K562 (cell line): Measurements from ENCODE around the gene VEGFB. TPM values are rescaled to one million over a fixed set of nuclear protein-coding genes. Genes with fewer than 3 reads are reported as not detected.

Source experiments
- CEBPB ChIP-seq: fragments of 450-650 bp; IDR thresholded peaks from 2 replicates; pipeline ENCODE4 v1.6.1; 2016; ENCODE audit warnings: missing genetic modification characterization, missing compliant biosample characterization
- CREB1 ChIP-seq, 2 experiments: sonication (generic) in 1 of 2; formaldehyde crosslinking in 1 of 2; IDR thresholded peaks; 2 replicates each; pipeline versions ENCODE4 v1.6.1 to v1.8.0; 2012 to 2022; ENCODE audit warnings: inconsistent platforms in 1 of 2, mild to moderate bottlenecking in 1 of 2, missing genetic modification reagents in 1 of 2, moderate library complexity in 1 of 2
- ESRRA ChIP-seq: fragments of 450-650 bp; IDR thresholded peaks from 2 replicates; pipeline ENCODE4 v1.6.1; 2014; ENCODE audit warnings: low read depth, mild to moderate bottlenecking, moderate library complexity, borderline replicate concordance
- ETV1 ChIP-seq: fragments of 450-650 bp; conservative IDR thresholded peaks from 2 replicates; pipeline ENCODE4 v1.6.1; 2016; ENCODE audit warnings: missing genetic modification characterization, control low read depth, low read depth, missing compliant biosample characterization
- FOSL1 ChIP-seq: fragments of 200-800 bp; sonication (Bioruptor generic); conservative IDR thresholded peaks from 2 replicates; pipeline ENCODE4 v1.6.1; 2016; ENCODE audit warnings: missing genetic modification characterization, missing compliant biosample characterization
- GABPB1 ChIP-seq: sonication (generic); formaldehyde crosslinking; IDR thresholded peaks from 2 replicates; pipeline ENCODE4 v1.8.0; 2022; ENCODE audit warnings: mild to moderate bottlenecking, missing genetic modification reagents
- HEY1 ChIP-seq: fragments of 250-450 bp; sonication (Bioruptor Pico); IDR thresholded peaks from 2 replicates; pipeline ENCODE4 v1.5.0; 2020; ENCODE audit warnings: mild to moderate bottlenecking, moderate library complexity, borderline replicate concordance
- JUN ChIP-seq, 2 experiments: sonication (generic) in 1 of 2; formaldehyde crosslinking in 1 of 2; IDR thresholded peaks; 2 replicates each; pipeline versions ENCODE4 v1.6.1 to v1.8.0; 2012 to 2022; ENCODE audit warnings: borderline replicate concordance in 2 of 2, mild to moderate bottlenecking in 2 of 2, improper control_type of control experiment in 1 of 2, low read depth in 1 of 2, low read length in 1 of 2, missing genetic modification reagents in 1 of 2
- KDM1A ChIP-seq, 2 experiments: fragments of 450-650 bp; IDR thresholded peaks; 2 replicates each; pipeline ENCODE4 v1.6.1; 2016; ENCODE audit warnings: mild to moderate bottlenecking in 2 of 2
- MECOM ChIP-seq: fragments of 250-450 bp; sonication (Bioruptor Pico); IDR thresholded peaks from 2 replicates; pipeline ENCODE4 v1.8.0; 2022; ENCODE audit warnings: inconsistent platforms
- MEIS2 ChIP-seq: fragments of 450-650 bp; IDR thresholded peaks from 2 replicates; pipeline ENCODE4 v1.6.1; 2014; ENCODE audit warnings: mild to moderate bottlenecking; ENCODE audit not compliant: partially characterized antibody
- MYNN ChIP-seq, 2 experiments: sonication (generic); formaldehyde crosslinking in 1 of 2; IDR thresholded peaks; 2 replicates each; pipeline versions ENCODE4 v1.5.0 to v1.6.1; 2016 to 2020; ENCODE audit warnings: antibody characterized with exemption in 1 of 2, missing genetic modification reagents in 1 of 2
- NFXL1 ChIP-seq: fragments of 450-650 bp; formaldehyde crosslinking; IDR thresholded peaks from 2 replicates; pipeline ENCODE4 v1.4.0; 2021; ENCODE audit warnings: mild to moderate bottlenecking
- SIRT6 ChIP-seq: IDR thresholded peaks from one replicate; pipeline ENCODE4 v1.6.1; 2012; ENCODE audit warnings: low read depth, mild to moderate bottlenecking, control low read depth, inconsistent platforms, low read length, moderate library complexity
- SMAD4 ChIP-seq: fragments of 250-450 bp; sonication (Bioruptor Pico); conservative IDR thresholded peaks from 2 replicates; pipeline ENCODE4 v1.8.0; 2021; ENCODE audit warnings: inconsistent platforms, mild to moderate bottlenecking, moderate library complexity
- SNRNP70 ChIP-seq: fragments of 200-400 bp; formaldehyde crosslinking; optimal IDR thresholded peaks from 2 replicates; pipeline ENCODE3; 2017; ENCODE audit warnings: low read depth, low read length
- TEAD1 ChIP-seq, 2 experiments: fragments of 450-650 bp in 1 of 2; sonication (generic) in 1 of 2; formaldehyde crosslinking; IDR thresholded peaks; 2 replicates each; pipeline versions ENCODE4 v1.4.0 to v1.8.0; 2020 to 2022; ENCODE audit warnings: mild to moderate bottlenecking in 2 of 2, missing genetic modification reagents in 1 of 2
- ZEB2 ChIP-seq: fragments of 450-650 bp; IDR thresholded peaks from 2 replicates; pipeline ENCODE4 v1.6.1; 2016
- ZFP1 ChIP-seq: fragments of 450-650 bp; formaldehyde crosslinking; IDR thresholded peaks from 2 replicates; pipeline ENCODE4 v1.4.0; 2020; ENCODE audit warnings: mild to moderate bottlenecking, mixed read lengths
- ZNF140 ChIP-seq: fragments of 250-450 bp; sonication (Bioruptor Pico); IDR thresholded peaks from 2 replicates; pipeline ENCODE4 v1.8.0; 2021; ENCODE audit warnings: moderate library complexity, mild to moderate bottlenecking, inconsistent platforms
- ZNF561 ChIP-seq: fragments of 450-650 bp; formaldehyde crosslinking; conservative IDR thresholded peaks from 2 replicates; pipeline ENCODE4 v1.4.0; 2020; ENCODE audit warnings: mild to moderate bottlenecking, moderate library complexity
- ZSCAN32 ChIP-seq: fragments of 450-650 bp; formaldehyde crosslinking; IDR thresholded peaks from 2 replicates; pipeline ENCODE4 v1.4.0; 2020; ENCODE audit warnings: mild to moderate bottlenecking, moderate library complexity
- polyA plus RNA-seq, 8 experiments: library from polyadenylated mRNA; depleted of rRNA in 4 of 8; stranded (reverse) in 5 of 8; unstranded in 3 of 8; fragments of >200 nt; fragmentation: Nextera tagmentation in 2 of 8; fragmentation: Illumina TruSeq in 1 of 8; extraction: Ambion mirVana in 2 of 8; extraction: Trizol in 1 of 8; gene quantifications; 2 replicates each; pipeline versions ENCODE4 v1.2.1 to v1.2.3, GENCODE V29; 2011 to 2014; ENCODE audit warnings: inconsistent platforms in 1 of 8, missing spikeins in 1 of 8
- total RNA-seq, 7 experiments: library from RNA; depleted of rRNA in 6 of 7; stranded (reverse); fragments of >200 nt in 6 of 7; fragmentation: Illumina TruSeq in 2 of 7; extraction: Trizol in 2 of 7; gene quantifications; 2 replicates each; pipeline versions ENCODE4 v1.2.1 to v1.2.3, GENCODE V29; 2011 to 2021; ENCODE audit warnings: low replicate concordance in 1 of 7
- TF ChIP-seq, protein P1 (sequence below): IDR thresholded peaks from 3 replicates; pipeline ENCODE4 v1.6.1; 2011; ENCODE audit warnings: borderline replicate concordance, mild to moderate bottlenecking; ENCODE audit not compliant: insufficient read length, insufficient read depth
- TF ChIP-seq, protein P2 (sequence below): sonication (generic); formaldehyde crosslinking; IDR thresholded peaks from 2 replicates; pipeline ENCODE4 v1.8.1; 2023; ENCODE audit warnings: mild to moderate bottlenecking, missing genetic modification reagents
- TF ChIP-seq, protein P3 (sequence below): fragments of 450-650 bp; IDR thresholded peaks from 2 replicates; pipeline ENCODE4 v1.6.1; 2016; ENCODE audit warnings: borderline replicate concordance

Gene VEGFB
- total and polyA plus RNA-seq, 9 of the 15 experiments (the other 6 are each of a cell fraction or from before 2014, with no cell fraction given), result 11.0 to 83.4 (median 25.7) TPM

DNA sequence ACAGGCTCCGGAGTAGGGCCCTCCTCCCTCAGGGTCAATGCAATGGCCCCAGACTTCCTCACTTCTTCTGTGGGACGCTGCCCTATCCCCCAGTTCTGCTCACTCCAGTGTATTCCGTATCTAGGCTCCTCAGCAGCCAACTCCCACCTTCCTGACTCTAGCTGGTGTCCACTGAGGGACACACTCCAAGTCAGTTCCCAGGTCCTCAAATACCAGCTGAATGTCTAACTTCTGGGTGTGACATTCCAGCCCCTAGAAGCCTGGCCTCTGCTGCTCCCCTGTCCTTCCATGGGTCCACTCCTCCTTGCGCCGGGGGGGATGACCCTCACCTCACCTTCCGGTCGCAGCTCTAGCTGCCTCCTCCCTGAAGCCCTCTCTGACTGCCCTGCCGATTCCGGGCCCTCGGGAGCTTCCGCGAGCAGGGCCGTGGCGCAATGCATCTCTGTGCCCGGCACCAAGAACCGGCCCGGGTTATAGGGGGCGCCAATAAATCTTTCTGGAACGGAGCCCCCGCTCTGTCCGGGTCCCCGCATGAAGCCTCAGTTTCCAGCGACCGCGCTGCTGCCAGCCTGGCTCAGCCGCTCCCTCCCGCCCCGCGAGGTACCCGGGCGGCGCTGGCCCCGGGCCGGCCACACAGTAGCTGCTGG, 34.6 kb downstream of the VEGFB start (continued):
- no peak for TF ChIP-seq CREB1 (IDR thresholded peaks at IDR 0.05)
- TF ChIP-seq CREB1 (CRISPR knock-in tag; IDR thresholded peaks at IDR 0.05), result peak; percentile 71; the same call in 1 of the 2 replicates
- TF ChIP-seq, protein P1, sequence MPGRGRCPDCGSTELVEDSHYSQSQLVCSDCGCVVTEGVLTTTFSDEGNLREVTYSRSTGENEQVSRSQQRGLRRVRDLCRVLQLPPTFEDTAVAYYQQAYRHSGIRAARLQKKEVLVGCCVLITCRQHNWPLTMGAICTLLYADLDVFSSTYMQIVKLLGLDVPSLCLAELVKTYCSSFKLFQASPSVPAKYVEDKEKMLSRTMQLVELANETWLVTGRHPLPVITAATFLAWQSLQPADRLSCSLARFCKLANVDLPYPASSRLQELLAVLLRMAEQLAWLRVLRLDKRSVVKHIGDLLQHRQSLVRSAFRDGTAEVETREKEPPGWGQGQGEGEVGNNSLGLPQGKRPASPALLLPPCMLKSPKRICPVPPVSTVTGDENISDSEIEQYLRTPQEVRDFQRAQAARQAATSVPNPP, result no peak
- peak; percentile 97 for TF ChIP-seq ETV1 (tag)
- TF ChIP-seq ZNF140 (CRISPR knock-in tag), result no peak
- peak; percentile 51; the same call in 1 of the 2 replicates for TF ChIP-seq GABPB1 (CRISPR knock-in tag)
- peak; percentile 17; the same call in 1 of the 2 replicates for TF ChIP-seq JUN (IDR thresholded peaks at IDR 0.05; ENCODE audit: borderline replicate concordance, low read depth, low read length)
- no peak for TF ChIP-seq JUN (CRISPR knock-in tag; IDR thresholded peaks at IDR 0.05; ENCODE audit: borderline replicate concordance)
- TF ChIP-seq HEY1 (CRISPR knock-in tag), result peak; percentile 75; the same call in 1 of the 2 replicates
- peak; percentile 29 to 57; a peak in 1 of 4 replicates for TF ChIP-seq KDM1A (IDR thresholded peaks at IDR 0.05)
- TF ChIP-seq MYNN (IDR thresholded peaks at IDR 0.05), result peak; percentile 78
- no peak for TF ChIP-seq MYNN (CRISPR knock-in tag; IDR thresholded peaks at IDR 0.05)
- peak; percentile 2 for TF ChIP-seq MEIS2
- TF ChIP-seq CEBPB, result no peak
- TF ChIP-seq ZEB2, result no peak
- TF ChIP-seq MECOM (CRISPR knock-in tag), result no peak
- TF ChIP-seq ZNF561 (CRISPR knock-in tag), result no peak
- no peak for TF ChIP-seq ZFP1 (CRISPR knock-in tag)
- no peak for TF ChIP-seq ZSCAN32 (CRISPR knock-in tag)
- TF ChIP-seq NFXL1 (CRISPR knock-in tag), result no peak
- TF ChIP-seq, protein P2, sequence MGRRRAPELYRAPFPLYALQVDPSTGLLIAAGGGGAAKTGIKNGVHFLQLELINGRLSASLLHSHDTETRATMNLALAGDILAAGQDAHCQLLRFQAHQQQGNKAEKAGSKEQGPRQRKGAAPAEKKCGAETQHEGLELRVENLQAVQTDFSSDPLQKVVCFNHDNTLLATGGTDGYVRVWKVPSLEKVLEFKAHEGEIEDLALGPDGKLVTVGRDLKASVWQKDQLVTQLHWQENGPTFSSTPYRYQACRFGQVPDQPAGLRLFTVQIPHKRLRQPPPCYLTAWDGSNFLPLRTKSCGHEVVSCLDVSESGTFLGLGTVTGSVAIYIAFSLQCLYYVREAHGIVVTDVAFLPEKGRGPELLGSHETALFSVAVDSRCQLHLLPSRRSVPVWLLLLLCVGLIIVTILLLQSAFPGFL (CRISPR knock-in tag), result 0 out of 2 replicates have a peak, but pooled peaks have one; percentile 1
- peak in 1 of 2 experiments; percentile 88; a peak in 2 of 4 replicates for TF ChIP-seq TEAD1 (CRISPR knock-in tag; IDR thresholded peaks at IDR 0.05)
- no peak for TF ChIP-seq SMAD4 (CRISPR knock-in tag)
- TF ChIP-seq SNRNP70, result no peak
- peak; percentile 47 for TF ChIP-seq FOSL1 (tag)
- TF ChIP-seq SIRT6, result no peak
- TF ChIP-seq, protein P3, sequence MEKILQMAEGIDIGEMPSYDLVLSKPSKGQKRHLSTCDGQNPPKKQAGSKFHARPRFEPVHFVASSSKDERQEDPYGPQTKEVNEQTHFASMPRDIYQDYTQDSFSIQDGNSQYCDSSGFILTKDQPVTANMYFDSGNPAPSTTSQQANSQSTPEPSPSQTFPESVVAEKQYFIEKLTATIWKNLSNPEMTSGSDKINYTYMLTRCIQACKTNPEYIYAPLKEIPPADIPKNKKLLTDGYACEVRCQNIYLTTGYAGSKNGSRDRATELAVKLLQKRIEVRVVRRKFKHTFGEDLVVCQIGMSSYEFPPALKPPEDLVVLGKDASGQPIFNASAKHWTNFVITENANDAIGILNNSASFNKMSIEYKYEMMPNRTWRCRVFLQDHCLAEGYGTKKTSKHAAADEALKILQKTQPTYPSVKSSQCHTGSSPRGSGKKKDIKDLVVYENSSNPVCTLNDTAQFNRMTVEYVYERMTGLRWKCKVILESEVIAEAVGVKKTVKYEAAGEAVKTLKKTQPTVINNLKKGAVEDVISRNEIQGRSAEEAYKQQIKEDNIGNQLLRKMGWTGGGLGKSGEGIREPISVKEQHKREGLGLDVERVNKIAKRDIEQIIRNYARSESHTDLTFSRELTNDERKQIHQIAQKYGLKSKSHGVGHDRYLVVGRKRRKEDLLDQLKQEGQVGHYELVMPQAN, result peak; percentile 44; the same call in 1 of the 2 replicates
- peak; percentile 83 for TF ChIP-seq ESRRA
